ENCODE data around the gene SNCAIP. TPM values are rescaled to one million over a fixed set of nuclear protein-coding genes. Genes with fewer than 3 reads are reported as not detected.

Gene SNCAIP
- total RNA-seq, 1 donor from 2014 or later = 4.4 TPM

GRCh38 chr5:122439645-122440044 is 127.6 kb downstream of the SNCAIP start:
- H3K4me3 ChIP-seq = no peak overlapping the region
- H3K4me1 ChIP-seq = no peaks in the 10 kb centered on the region
- TF ChIP-seq CTCF (IDR thresholded peaks at IDR 0.05) = no peak
- no peak for ATAC-seq
- H3K9me3 ChIP-seq = no peaks in the 10 kb centered on the region
- intact Hi-C loops (cut with DNase I) = no loop called here
- DNase-seq = no peak
- no peaks in the 10 kb centered on the region for H3K36me3 ChIP-seq
- H3K27ac ChIP-seq = no peak overlapping the region
- H3K27me3 ChIP-seq (ENCODE audit: low read depth) = no peaks in the 10 kb centered on the region

GRCh38 chr5:122442938-122443337 is 130.9 kb downstream of the SNCAIP start:
- no peak overlapping the region for H3K4me3 ChIP-seq
- DNase-seq = no peak
- no peak for TF ChIP-seq CTCF (IDR thresholded peaks at IDR 0.05)
- H3K4me1 ChIP-seq = no peaks in the 10 kb centered on the region
- no peak for ATAC-seq
- no peaks in the 10 kb centered on the region for H3K27me3 ChIP-seq (ENCODE audit: low read depth)
- H3K9me3 ChIP-seq = no peaks in the 10 kb centered on the region
- intact Hi-C loops (cut with DNase I) = no loop called here
- no peak overlapping the region for H3K27ac ChIP-seq
- H3K36me3 ChIP-seq = no peaks in the 10 kb centered on the region

- Histone ChIP-seq H3K36me3 (no peaks in the 10 kb centered on the region), H3K4me1 (no peaks in the 10 kb centered on the region), H3K4me3 (no peak overlapping the region), H3K27ac (no peak overlapping the region), H3K27me3 (ENCODE audit: low read depth) (no peaks in the 10 kb centered on the region), H3K9me3 (no peaks in the 10 kb centered on the region)
- no peak for DNase-seq
- no peak for TF ChIP-seq CTCF (IDR thresholded peaks at IDR 0.05)
- no peak for ATAC-seq
- intact Hi-C loops (cut with DNase I) = no loop called here
Measured at GRCh38 chr5:122444411-122444810, 132.4 kb downstream of the SNCAIP start.

- TF ChIP-seq CTCF (IDR thresholded peaks at IDR 0.05) = no peak
- intact Hi-C loops (cut with DNase I) = no loop called here
- H3K27ac ChIP-seq = no peak overlapping the region
- H3K27me3 ChIP-seq (ENCODE audit: low read depth) = no peaks in the 10 kb centered on the region
- no peaks in the 10 kb centered on the region for H3K4me1 ChIP-seq
- DNase-seq = no peak
- H3K36me3 ChIP-seq = no peaks in the 10 kb centered on the region
- no peak overlapping the region for H3K4me3 ChIP-seq
- H3K9me3 ChIP-seq = no peaks in the 10 kb centered on the region
- no peak for ATAC-seq
Measured at GRCh38 chr5:122445070-122445469, 133.0 kb downstream of the SNCAIP start.

- no peak for DNase-seq
- ATAC-seq = no peak
- Histone ChIP-seq H3K4me3 (no peak overlapping the region), H3K36me3 (peaks cover 8% of the 10 kb centered on the region), H3K27me3 (ENCODE audit: low read depth) (no peaks in the 10 kb centered on the region), H3K27ac (no peak overlapping the region), H3K9me3 (no peaks in the 10 kb centered on the region), H3K4me1 (no peaks in the 10 kb centered on the region)
- intact Hi-C loops (cut with DNase I) = no loop called here
- no peak for TF ChIP-seq CTCF (IDR thresholded peaks at IDR 0.05)
Measured at GRCh38 chr5:122447072-122447471, 135.0 kb downstream of the SNCAIP start.

- Histone ChIP-seq H3K4me1 (no peaks in the 10 kb centered on the region), H3K27me3 (ENCODE audit: low read depth) (no peaks in the 10 kb centered on the region), H3K4me3 (no peak overlapping the region), H3K36me3 (peaks cover 8% of the 10 kb centered on the region), H3K9me3 (no peaks in the 10 kb centered on the region), H3K27ac (no peak overlapping the region)
- ATAC-seq (no peak), DNase-seq (no peak)
- intact Hi-C loops (cut with DNase I) = no loop called here
- no peak for TF ChIP-seq CTCF (IDR thresholded peaks at IDR 0.05)
Measured at GRCh38 chr5:122447879-122448278, 135.8 kb downstream of the SNCAIP start.

Data from lower lobe of right lung (tissue), 2 donors.